ENCODE data around the gene KCTD2. TPM values are rescaled to one million over a fixed set of nuclear protein-coding genes. Genes with fewer than 3 reads are reported as not detected.

KCTD2 gene
- total and polyA plus RNA-seq, 8 donors = 9.9 to 25.8 (median 12.3) TPM

DNA sequence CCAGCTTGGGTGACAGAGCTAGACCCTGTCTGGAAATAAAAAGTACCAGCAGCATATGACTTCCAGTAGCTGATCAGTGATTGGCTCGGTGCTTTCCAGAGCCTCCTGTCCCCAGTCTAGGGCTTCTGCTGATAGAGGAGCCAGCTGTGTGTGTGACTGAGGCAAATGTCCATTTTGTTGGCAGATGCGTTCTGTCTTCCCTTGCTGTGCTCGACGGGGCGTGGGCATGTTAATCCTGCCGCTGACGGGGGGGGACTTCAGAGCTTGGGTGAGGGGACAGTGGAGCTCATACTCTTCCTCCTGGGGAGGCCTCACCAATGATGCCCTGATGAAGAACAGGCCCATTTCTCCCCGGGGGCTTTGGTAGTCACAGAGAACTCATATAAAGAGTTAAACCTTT is 14.6 kb downstream of the KCTD2 start:
- Histone ChIP-seq H3K4me3 (no peak overlapping the region), H3K36me3 (peaks cover 33 to 84% (median 75%) of the 10 kb centered on the region in 4 donors), H3K9me3 (no peaks in the 10 kb centered on the region), H3K27me3 (no peaks in the 10 kb centered on the region), H3K27ac (peak overlapping the region in 2 of 5 donors; percentile 70 to 74), H3K4me1 (peaks cover 0 to 13% (median 11%) of the 10 kb centered on the region in 4 donors)
- DNase-seq = no peak
- WGBS, 5 donors = 86 to 91% (median 88%) methylated on average over 8 of the region's 8 CpGs
- intact Hi-C loops (cut with DNase I; ENCODE audit: low total_unique reads) = no loop called here
- TF ChIP-seq POLR2AphosphoS5 (IDR thresholded peaks at IDR 0.05) (no peak), POLR2A (IDR thresholded peaks at IDR 0.05) (no peak), EP300 (IDR thresholded peaks at IDR 0.05) (no peak)
- TF ChIP-seq, protein P1, sequence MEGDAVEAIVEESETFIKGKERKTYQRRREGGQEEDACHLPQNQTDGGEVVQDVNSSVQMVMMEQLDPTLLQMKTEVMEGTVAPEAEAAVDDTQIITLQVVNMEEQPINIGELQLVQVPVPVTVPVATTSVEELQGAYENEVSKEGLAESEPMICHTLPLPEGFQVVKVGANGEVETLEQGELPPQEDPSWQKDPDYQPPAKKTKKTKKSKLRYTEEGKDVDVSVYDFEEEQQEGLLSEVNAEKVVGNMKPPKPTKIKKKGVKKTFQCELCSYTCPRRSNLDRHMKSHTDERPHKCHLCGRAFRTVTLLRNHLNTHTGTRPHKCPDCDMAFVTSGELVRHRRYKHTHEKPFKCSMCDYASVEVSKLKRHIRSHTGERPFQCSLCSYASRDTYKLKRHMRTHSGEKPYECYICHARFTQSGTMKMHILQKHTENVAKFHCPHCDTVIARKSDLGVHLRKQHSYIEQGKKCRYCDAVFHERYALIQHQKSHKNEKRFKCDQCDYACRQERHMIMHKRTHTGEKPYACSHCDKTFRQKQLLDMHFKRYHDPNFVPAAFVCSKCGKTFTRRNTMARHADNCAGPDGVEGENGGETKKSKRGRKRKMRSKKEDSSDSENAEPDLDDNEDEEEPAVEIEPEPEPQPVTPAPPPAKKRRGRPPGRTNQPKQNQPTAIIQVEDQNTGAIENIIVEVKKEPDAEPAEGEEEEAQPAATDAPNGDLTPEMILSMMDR (IDR thresholded peaks at IDR 0.05) = no peak

DNA sequence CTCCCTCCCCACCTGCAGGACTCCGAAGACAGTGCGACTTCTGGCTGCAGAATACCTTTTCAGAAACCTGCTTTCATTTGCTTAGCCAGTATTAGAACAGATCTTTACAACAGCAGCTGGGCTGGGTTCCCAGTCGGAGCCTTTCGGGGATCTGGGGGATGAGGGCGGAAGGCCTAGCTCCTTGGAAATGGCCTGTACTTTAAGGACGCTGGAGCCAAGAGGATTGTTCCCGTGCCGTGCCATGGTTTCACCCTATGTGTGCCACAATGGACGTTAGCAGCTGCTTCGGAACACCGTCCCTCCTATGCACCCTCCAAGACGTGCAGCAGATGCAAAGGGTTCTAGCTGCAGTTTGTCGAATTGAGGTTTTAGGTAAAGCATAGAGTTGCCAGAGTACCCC is 16.2 kb downstream of the KCTD2 start:
- TF ChIP-seq, protein P1 (IDR thresholded peaks at IDR 0.05) = no peak
- TF ChIP-seq POLR2AphosphoS5 (IDR thresholded peaks at IDR 0.05) (no peak), EP300 (IDR thresholded peaks at IDR 0.05) (no peak), POLR2A (IDR thresholded peaks at IDR 0.05) (no peak)
- no peak overlapping the region for H3K4me3 ChIP-seq
- no peak overlapping the region for H3K27ac ChIP-seq
- H3K36me3 ChIP-seq = peaks cover 33 to 68% (median 63%) of the 10 kb centered on the region in 4 donors
- peaks cover 0 to 13% (median 11%) of the 10 kb centered on the region in 4 donors for H3K4me1 ChIP-seq
- intact Hi-C loops (cut with DNase I; ENCODE audit: low total_unique reads) = no loop called here
- WGBS, 5 donors = 90 to 93% (median 92%) methylated on average over 11 to 13 of the region's 13 CpGs
- no peaks in the 10 kb centered on the region for H3K27me3 ChIP-seq
- DNase-seq = no peak
- H3K9me3 ChIP-seq = no peaks in the 10 kb centered on the region

DNA sequence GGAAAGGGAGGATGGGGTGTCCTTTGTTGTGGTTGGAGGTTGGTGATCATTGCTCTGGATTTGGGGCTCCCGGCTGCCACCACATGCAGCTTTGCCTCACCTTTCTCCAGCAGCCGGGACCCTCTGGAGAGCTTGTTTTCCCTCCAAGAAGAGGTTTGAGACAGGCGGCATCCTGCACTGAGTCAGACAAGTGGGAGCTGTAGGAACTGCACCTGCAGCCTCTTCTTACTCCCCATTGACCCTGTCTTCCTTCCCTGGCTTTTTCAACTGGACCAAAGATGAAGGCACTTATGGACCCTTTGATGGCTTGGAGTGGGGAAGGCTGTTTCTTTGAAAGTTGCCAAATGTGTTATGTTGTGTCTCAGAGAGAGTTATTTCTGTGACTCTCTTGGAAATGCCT is 16.6 kb downstream of the KCTD2 start:
- Histone ChIP-seq H3K9me3 (no peaks in the 10 kb centered on the region), H3K4me1 (peaks cover 0 to 13% (median 11%) of the 10 kb centered on the region in 4 donors), H3K36me3 (peaks cover 33 to 64% (median 63%) of the 10 kb centered on the region in 4 donors), H3K4me3 (no peak overlapping the region), H3K27ac (no peak overlapping the region), H3K27me3 (no peaks in the 10 kb centered on the region)
- DNase-seq = no peak
- intact Hi-C loops (cut with DNase I; ENCODE audit: low total_unique reads) = no loop called here
- WGBS, 5 donors = 82 to 95% (median 91%) methylated on average over 3 of the region's 3 CpGs
- TF ChIP-seq POLR2AphosphoS5 (IDR thresholded peaks at IDR 0.05) (no peak), POLR2A (IDR thresholded peaks at IDR 0.05) (no peak), EP300 (IDR thresholded peaks at IDR 0.05) (no peak)
- TF ChIP-seq, protein P1 (IDR thresholded peaks at IDR 0.05) = no peak

DNA sequence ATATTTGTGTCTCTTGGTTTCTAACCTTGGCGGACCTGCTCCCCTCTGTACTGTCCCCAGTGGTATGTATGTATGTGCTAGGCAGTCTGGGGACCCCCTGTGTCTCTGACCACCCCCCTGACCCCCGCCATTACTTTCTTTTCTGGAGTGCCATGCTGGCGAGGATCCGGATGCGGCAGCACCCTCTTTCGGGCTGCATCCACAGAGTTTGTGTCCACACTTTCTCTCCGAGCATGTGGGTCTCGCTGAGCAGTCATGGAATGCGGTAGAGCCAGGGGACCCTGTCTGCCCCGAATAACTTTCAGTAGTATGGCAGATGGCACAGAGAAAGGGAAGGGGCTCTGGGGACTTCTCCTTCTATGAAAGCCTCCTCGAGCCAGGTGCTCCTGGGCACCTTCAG is 17.0 kb downstream of the KCTD2 start:
- Histone ChIP-seq H3K4me3 (no peak overlapping the region), H3K9me3 (no peaks in the 10 kb centered on the region), H3K27me3 (no peaks in the 10 kb centered on the region), H3K27ac (no peak overlapping the region), H3K4me1 (peaks cover 0 to 13% (median 11%) of the 10 kb centered on the region in 4 donors), H3K36me3 (peaks cover 33 to 64% (median 63%) of the 10 kb centered on the region in 4 donors)
- no peak for DNase-seq
- no peak for TF ChIP-seq POLR2AphosphoS5 (IDR thresholded peaks at IDR 0.05)
- TF ChIP-seq, protein P1 (IDR thresholded peaks at IDR 0.05) = no peak
- no peak for TF ChIP-seq EP300 (IDR thresholded peaks at IDR 0.05)
- no peak for TF ChIP-seq POLR2A (IDR thresholded peaks at IDR 0.05)
- WGBS, 5 donors = 93 to 98% (median 97%) methylated on average over 11 of the region's 11 CpGs
- intact Hi-C loops (cut with DNase I; ENCODE audit: low total_unique reads) = no loop called here

Measured in stomach (tissue), 9 donors.